DMS79 treated with DMSO at 0.1 percent for 48 hours (cell line): ENCODE data around the gene NT5C2.
A peak's percentile ranks its signal among the peaks of the same experiment; 100 is the strongest.
"Not testable (repeated sequence)": the region's sequence is repeated elsewhere in the genome, so short reads cannot be mapped to it uniquely, and the experiment has no call there.

ENCODE experiments used
- DNase-seq: peaks from one replicate; lab custom pipeline; 2025; lab: John Stamatoyannopoulos, UW

NT5C2 gene

GRCh38 chr10:103086799-103087198 is 106.3 kb downstream of the NT5C2 start:
- DNase-seq, result no peak

GRCh38 chr10:103086261-103086660 is 106.8 kb downstream of the NT5C2 start:
- no peak for DNase-seq

GRCh38 chr10:103083977-103084320 is 109.1 kb downstream of the NT5C2 start:
- no peak for DNase-seq

DNA sequence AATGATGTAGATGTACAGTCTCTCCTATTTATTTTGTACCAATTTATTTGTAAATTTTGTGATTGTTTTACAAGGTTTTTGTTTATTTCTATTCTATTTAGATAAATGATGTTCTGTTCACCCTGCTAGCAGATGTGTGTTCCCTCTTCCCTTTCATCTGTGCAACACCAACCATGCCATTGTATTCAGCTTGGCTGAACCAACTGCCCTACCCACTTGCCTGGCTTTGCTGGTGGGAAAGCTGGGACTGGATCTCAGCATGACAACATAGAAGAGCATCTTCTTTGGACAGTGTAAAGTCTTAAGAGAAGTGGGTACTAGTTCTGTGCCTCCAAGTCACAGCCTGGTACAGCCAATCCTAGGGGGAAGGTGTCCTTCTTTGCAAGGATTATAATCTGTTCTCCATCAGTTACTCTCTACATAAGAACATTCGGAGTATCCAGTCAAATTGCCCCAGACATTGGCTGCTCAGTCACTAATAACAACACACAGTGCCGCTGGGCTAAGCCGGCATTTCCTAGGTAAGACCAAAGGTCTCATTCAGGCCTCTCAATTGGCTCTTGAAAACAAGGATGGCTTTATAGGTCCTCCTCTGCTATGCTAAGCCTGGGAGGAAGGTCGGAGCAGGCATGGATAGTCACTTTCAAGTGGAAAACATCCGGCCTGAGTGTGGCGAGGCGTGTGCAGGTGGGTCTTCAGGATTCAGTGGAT is 109.7 kb downstream of the NT5C2 start:
- DNase-seq, result no peak

GRCh38 chr10:103082683-103083082 is 110.4 kb downstream of the NT5C2 start:
- DNase-seq, result no peak

DNA sequence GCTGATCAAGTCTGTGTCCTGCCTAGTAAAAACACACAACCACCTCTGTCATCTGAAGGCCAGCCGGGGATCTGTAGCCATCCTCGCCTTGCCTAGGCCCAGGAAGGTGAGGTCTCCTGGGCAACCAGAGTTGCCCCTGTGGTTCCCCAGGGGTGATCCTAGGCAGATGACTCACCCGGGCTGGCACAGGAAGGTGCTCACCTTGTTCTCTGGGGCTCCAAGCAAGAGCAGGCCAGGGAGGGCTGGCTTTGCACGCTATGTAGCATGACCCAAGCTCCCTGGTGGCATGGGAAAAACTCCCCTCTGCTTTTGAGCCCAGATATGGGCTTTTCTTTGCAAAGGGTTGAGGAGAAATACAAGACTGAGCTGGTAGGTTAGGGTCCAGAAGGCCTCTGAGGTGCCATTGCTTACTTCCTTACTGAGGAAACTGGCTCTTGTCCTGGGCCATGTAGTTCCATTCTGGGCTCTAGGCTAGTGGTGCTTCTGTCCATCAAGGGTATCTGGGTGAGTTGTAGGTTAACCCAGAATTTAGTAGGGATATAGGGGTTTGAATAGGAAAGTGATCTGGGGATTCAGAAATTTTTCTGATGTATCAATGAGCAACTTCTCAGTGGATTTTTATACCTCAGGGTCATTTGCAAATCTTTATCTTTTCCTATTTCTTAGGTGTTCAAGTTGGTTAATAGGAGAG is 112.0 kb downstream of the NT5C2 start:
- DNase-seq, result no peak

- no peak for DNase-seq
These were observed 113.1 kb downstream of the NT5C2 start for GRCh38 chr10:103079946-103080345.

GRCh38 chr10:103079100-103079499 is 114.0 kb downstream of the NT5C2 start:
- DNase-seq, result no peak

DNA sequence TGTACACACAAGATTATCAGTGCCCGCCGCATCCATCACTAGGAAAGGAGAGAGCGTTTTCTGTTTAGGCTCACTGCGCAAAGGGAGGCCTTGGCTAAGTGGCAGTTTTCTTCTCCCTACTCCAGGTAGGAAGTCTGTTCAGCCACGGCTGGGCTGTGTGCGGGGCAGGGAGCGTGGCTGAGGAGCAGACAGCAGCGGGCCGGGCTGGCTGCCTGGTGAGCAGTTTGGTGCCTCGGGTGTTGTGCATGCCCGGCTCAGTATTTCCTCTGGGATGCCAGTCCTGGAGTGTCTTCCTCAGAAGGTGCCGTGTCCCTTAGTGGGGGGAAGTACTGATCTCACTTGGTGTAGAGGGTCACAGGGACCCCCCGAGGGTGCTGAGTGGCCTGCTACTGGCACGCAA is 114.4 kb downstream of the NT5C2 start:
- no peak for DNase-seq

GRCh38 chr10:103078309-103078615 is 114.8 kb downstream of the NT5C2 start:
- DNase-seq, result no peak

DNA sequence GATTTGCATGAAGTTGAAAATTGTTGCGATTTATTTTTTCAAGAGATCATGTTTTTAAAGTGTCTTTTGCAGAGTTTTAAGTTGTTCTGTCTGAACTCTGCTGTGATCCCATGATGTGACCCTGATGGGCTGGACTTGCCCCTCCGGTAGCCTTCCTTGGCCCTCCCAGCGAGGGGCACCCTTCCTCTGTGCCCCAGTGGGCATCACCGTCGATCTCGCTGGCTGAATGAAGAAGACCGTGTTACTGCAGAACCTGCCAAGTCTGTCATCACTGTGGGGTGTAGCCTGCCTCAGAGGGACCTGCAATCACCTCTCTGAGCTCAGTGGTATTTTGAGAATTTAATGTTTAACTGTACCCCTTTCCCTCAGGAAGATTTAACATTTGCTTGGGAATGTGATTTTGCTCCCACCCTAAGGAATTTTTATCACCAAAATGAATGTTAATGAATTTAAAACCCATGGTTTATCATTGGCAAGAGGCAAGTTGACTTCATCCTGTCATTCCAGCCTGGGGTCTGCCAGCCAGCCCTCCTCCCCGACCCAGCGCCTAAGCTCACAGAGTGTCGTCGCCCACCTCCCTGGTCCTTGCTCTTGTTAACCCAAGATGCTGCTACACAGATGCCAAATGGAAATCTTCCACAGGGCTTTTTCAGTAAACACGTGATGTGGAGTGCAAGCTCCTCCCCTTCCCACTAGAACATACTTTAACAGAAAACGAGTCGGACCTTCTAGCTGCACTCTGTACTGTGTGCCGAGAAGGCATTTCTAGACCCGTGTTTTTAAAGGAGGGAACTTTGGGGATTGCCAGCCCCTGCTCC is 115.4 kb downstream of the NT5C2 start:
- no peak for DNase-seq

- DNase-seq, result no peak
These were observed 116.1 kb downstream of the NT5C2 start for GRCh38 chr10:103077020-103077419.

DNA sequence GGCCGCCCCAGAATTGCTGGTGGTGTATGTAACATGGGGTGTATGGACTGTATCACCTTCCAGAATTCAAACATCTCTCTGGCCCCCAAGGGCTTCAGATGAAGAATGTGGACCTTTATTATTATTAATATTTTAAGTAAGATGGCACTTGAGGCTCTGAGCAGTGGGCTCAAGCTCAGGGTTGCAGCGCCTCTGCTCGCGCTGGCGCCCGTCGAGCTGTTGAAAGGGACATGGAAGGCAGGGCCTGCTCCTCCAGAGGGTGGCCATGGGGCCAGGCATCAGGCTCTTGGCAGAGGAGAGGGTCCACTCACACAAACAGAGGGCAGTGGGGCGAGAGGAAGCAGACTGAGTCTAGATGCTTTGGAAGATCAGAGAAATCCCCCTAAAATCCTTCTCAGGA is 120.2 kb downstream of the NT5C2 start:
- DNase-seq, result no peak

DNA sequence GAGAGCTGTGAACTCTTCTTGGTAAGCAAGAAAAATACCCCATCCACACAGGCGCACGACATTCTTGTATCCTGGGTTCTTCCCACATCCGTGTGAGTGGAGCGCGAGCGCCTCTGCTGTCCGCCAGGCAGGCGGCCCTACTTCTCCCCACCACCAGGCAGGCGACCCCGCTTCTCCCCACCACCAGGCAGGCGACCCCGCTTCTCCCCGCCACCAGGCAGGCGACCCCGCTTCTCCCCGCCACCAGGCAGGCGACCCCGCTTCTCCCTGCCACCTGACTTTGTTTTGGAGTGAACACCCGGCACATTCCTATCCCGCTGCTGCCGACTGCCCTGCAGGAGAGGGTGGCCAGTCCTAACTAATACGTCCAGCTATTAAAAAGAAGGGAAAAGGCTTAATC is 120.8 kb downstream of the NT5C2 start:
- DNase-seq, result no peak

GRCh38 chr10:103069453-103070331 is 123.4 kb downstream of the NT5C2 start:
- DNase-seq, result peak; percentile 2

- DNase-seq, result no peak
These were observed 125.1 kb downstream of the NT5C2 start for GRCh38 chr10:103067956-103068355.

DNA sequence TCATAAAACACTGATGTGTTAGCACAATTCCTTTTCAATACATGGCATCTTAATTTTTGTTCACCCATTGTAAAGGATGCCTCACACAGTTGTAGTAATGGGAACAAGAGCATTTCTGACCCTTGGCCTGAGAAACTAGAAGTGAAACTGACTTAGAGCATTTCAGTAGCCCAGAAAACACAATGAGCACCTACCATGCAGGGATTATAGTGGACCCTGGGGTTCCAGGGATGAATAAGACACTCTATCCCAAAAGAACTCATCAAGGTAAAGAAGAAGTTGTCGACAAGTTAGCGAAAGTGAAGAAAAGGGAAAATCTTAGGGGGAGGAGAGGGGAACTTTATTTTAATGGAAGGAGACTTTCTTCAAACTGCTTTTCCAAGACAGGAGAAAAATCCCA is 125.6 kb downstream of the NT5C2 start:
- DNase-seq, result no peak

- not testable (repeated sequence) for DNase-seq
These were observed 126.0 kb downstream of the NT5C2 start for GRCh38 chr10:103067099-103067477.

DNA sequence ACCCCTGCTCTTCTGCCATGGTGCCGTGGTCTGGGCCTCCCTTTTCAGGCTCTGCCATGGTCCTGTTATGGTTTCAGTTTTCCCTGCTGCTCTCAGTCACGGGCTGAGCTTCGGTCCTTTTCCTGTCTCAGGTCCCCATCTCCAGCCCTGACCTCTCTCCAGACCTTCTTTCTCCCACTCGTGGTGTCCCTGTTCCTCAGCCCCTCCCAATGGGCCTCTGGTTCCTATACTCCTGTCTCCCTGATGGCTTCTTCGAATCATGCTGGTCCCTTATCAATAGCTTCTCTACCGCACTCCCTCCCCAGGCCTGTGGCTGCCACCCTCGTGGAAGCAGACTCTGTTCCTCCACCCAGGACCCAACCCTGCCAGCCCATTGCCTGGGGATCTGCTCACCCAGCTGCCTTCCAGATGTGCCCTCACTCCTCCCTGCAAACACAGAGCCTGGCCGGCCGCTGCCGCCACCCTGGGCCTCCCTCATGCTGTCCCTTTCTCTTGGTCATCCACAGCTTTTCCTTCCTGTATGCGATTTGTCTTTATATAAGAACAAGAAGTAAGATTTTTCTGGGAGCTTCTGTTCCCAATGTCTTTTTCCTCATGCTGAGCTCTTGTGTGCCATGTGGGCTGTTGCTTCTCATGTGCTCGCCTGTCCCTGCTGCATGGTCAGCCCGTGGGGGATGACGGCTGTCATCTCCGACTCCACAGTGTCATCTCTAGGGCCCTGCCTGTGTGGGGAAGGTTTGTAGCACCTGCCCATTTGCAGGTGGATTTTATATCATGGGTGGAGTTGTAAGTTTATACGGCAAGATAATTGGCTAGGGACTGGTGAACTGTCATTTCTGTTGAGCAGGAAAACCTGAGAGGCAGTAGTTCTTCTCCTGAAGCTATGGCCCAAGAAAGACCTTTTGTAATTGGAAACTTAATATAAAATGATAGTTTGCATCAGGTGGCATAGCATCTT is 126.7 kb downstream of the NT5C2 start:
- DNase-seq, result no peak

GRCh38 chr10:103064956-103065355 is 128.1 kb downstream of the NT5C2 start:
- no peak for DNase-seq
